Smooth muscle cell (in vitro differentiated cells): ENCODE data around the gene CHMP3. TPM values are rescaled to one million over a fixed set of nuclear protein-coding genes. Genes with fewer than 3 reads are reported as not detected.
"Not testable (repeated sequence)": the region's sequence is repeated elsewhere in the genome, so short reads cannot be mapped to it uniquely, and the experiment has no call there.

Experiments used
- DNase-seq: peaks from one replicate; lab custom pipeline; 2025; ENCODE audit not compliant: unreplicated experiment; lab: John Stamatoyannopoulos, UW
- H2AFZ ChIP-seq: fragments of 200-600 bp; sonication (generic); 2 replicates; pipeline ENCODE4 v1.6.0; 2016; ENCODE audit warnings: antibody characterized with exemption, low read depth, mild to moderate bottlenecking
- H3F3A ChIP-seq: fragments of 200-600 bp; sonication (generic); 2 replicates; pipeline ENCODE4 v1.6.0; 2017; ENCODE audit warnings: antibody characterized with exemption, low read depth
- H3K27ac ChIP-seq: fragments of 200-600 bp; sonication (generic); 2 replicates; pipeline ENCODE4 v1.5.1; 2016; ENCODE audit warnings: low read depth, mild to moderate bottlenecking
- H3K27me3 ChIP-seq: fragments of 200-600 bp; sonication (generic); 2 replicates; pipeline ENCODE4 v1.6.1; 2016; ENCODE audit warnings: low read depth, mild to moderate bottlenecking
- H3K36me3 ChIP-seq: fragments of 200-600 bp; sonication (generic); 2 replicates; pipeline ENCODE4 v1.5.1; 2016; ENCODE audit warnings: low read depth
- H3K4me1 ChIP-seq: fragments of 200-600 bp; sonication (generic); 2 replicates; pipeline ENCODE4 v1.5.1; 2016; ENCODE audit warnings: low read depth
- H3K4me2 ChIP-seq: fragments of 200-600 bp; sonication (generic); 2 replicates; pipeline ENCODE4 v1.6.0; 2016; ENCODE audit warnings: mild to moderate bottlenecking
- H3K4me3 ChIP-seq: fragments of 200-600 bp; sonication (generic); 2 replicates; pipeline ENCODE4 v1.5.1; 2016; ENCODE audit warnings: mild to moderate bottlenecking
- H3K79me2 ChIP-seq: fragments of 200-600 bp; sonication (generic); 2 replicates; pipeline ENCODE4 v1.6.0; 2016; ENCODE audit warnings: low read depth, mild to moderate bottlenecking
- H3K9ac ChIP-seq: fragments of 200-600 bp; sonication (generic); 2 replicates; pipeline ENCODE4 v1.6.0; 2016; ENCODE audit warnings: low read depth
- H3K9me3 ChIP-seq: fragments of 200-600 bp; sonication (generic); replicated peaks from 2 replicates; pipeline ENCODE4 v1.5.1; 2016; ENCODE audit warnings: low read depth
- H4K20me1 ChIP-seq: fragments of 200-600 bp; sonication (generic); 2 replicates; pipeline ENCODE4 v1.6.0; 2016; ENCODE audit warnings: low read depth
- CTCF ChIP-seq: fragments of 200-600 bp; sonication (generic); IDR thresholded peaks from 2 replicates; pipeline ENCODE4 v1.5.1; 2017; ENCODE audit warnings: borderline replicate concordance, mild to moderate bottlenecking, antibody characterized with exemption; ENCODE audit not compliant: insufficient read depth, poor library complexity, severe bottlenecking
- WGBS: methylation state at CpG from one replicate; pipeline ENCODE4 v1.1.7; 2016; ENCODE audit warnings: low lambda C conversion rate; 5-methylcytosine and 5-hydroxymethylcytosine counted together
- polyA plus RNA-seq: library from polyadenylated mRNA; unstranded; fragments of >200 nt; fragmentation: Nextera tagmentation; extraction: Ambion mirVana; gene quantifications from 2 replicates; pipeline ENCODE4 v1.2.1, GENCODE V29; 2016
- total RNA-seq: library from RNA; depleted of rRNA; stranded (reverse); fragments of >200 nt; gene quantifications from 2 replicates; pipeline ENCODE4 v1.2.3, GENCODE V29; 2014

The CHMP3 gene
- total and polyA plus RNA-seq, 2 experiments from 2014 or later = 41.5 to 42.9 TPM

GRCh38 chr2:86592547-86593230, 29.4 kb upstream of the CHMP3 start:
- Histone ChIP-seq H3K9me3 (no peaks in the 10 kb centered on the region), H3K9ac (no peak overlapping the region), H3F3A (no peaks in the 10 kb centered on the region), H3K36me3 (no peaks in the 10 kb centered on the region), H2AFZ (no peak overlapping the region), H3K79me2 (no peaks in the 10 kb centered on the region), H3K27ac (no peak overlapping the region), H4K20me1 (no peaks in the 10 kb centered on the region), H3K4me2 (no peak overlapping the region), H3K4me1 (no peaks in the 10 kb centered on the region), H3K27me3 (no peaks in the 10 kb centered on the region), H3K4me3 (no peak overlapping the region)
- no peak for TF ChIP-seq CTCF
- no peak for DNase-seq
- 62% methylated on average over 3 of the region's 3 CpGs for WGBS

- not testable (repeated sequence) for H3K36me3 ChIP-seq, H4K20me1 ChIP-seq, H3K4me1 ChIP-seq, DNase-seq, H3K9me3 ChIP-seq, H3K79me2 ChIP-seq, H3K27me3 ChIP-seq, H3K27ac ChIP-seq, H3F3A ChIP-seq, H3K9ac ChIP-seq, H2AFZ ChIP-seq, H3K4me3 ChIP-seq, H3K4me2 ChIP-seq
- 94% methylated on average over 5 of the region's 5 CpGs for WGBS
Measured at GRCh38 chr2:86589701-86590100, 26.5 kb upstream of the CHMP3 start.

GRCh38 chr2:86584151-86584913, 21.1 kb upstream of the CHMP3 start:
- DNase-seq = no peak
- peak overlapping the region; percentile 51 for H2AFZ ChIP-seq

GRCh38 chr2:86580560-86580959, 17.3 kb upstream of the CHMP3 start:
- H3K4me2 ChIP-seq = no peak overlapping the region
- no peak overlapping the region for H3K9ac ChIP-seq
- no peaks in the 10 kb centered on the region for H3K9me3 ChIP-seq
- no peak overlapping the region for H2AFZ ChIP-seq
- TF ChIP-seq CTCF = no peak
- H3F3A ChIP-seq = no peaks in the 10 kb centered on the region
- no peaks in the 10 kb centered on the region for H3K27me3 ChIP-seq
- no peaks in the 10 kb centered on the region for H4K20me1 ChIP-seq
- H3K4me3 ChIP-seq = no peak overlapping the region
- H3K79me2 ChIP-seq = no peaks in the 10 kb centered on the region
- DNase-seq = no peak
- H3K27ac ChIP-seq = no peak overlapping the region
- H3K36me3 ChIP-seq = no peaks in the 10 kb centered on the region
- H3K4me1 ChIP-seq = no peaks in the 10 kb centered on the region

More at GRCh38 chr2:86584151-86584913, 21.1 kb upstream of the CHMP3 start:
- no peak overlapping the region for H3K9ac ChIP-seq
- TF ChIP-seq CTCF = no peak
- no peaks in the 10 kb centered on the region for H3K36me3 ChIP-seq
- no peaks in the 10 kb centered on the region for H3F3A ChIP-seq
- H4K20me1 ChIP-seq = no peaks in the 10 kb centered on the region
- H3K4me1 ChIP-seq = no peaks in the 10 kb centered on the region
- H3K9me3 ChIP-seq = no peaks in the 10 kb centered on the region
- H3K79me2 ChIP-seq = no peaks in the 10 kb centered on the region
- H3K27me3 ChIP-seq = no peaks in the 10 kb centered on the region
- no peak overlapping the region for H3K27ac ChIP-seq
- 74% methylated on average over 2 of the region's 2 CpGs for WGBS
- no peak overlapping the region for H3K4me2 ChIP-seq
- no peak overlapping the region for H3K4me3 ChIP-seq
